Prostate gland (tissue), 2 donors: ENCODE measurements around the gene BMP6.

Experiments
- CTCF ChIP-seq, 4 experiments: fragments of 200-600 bp in 2 of 4; fragments of 450-650 bp in 2 of 4; sonication (generic) in 2 of 4; IDR thresholded peaks; 1 replicate in 3 of 4; 2 replicates in 1 of 4; pipeline ENCODE4 v1.5.1; 2016 to 2019; ENCODE audit warnings: antibody characterized with exemption in 4 of 4, mild to moderate bottlenecking in 2 of 4, moderate library complexity in 2 of 4
- POLR2A ChIP-seq: fragments of 450-650 bp; IDR thresholded peaks from one replicate; pipeline ENCODE4 v1.6.1; 2016; ENCODE audit warnings: antibody characterized with exemption, mild to moderate bottlenecking
- POLR2AphosphoS5 ChIP-seq: sonication (generic); formaldehyde crosslinking; IDR thresholded peaks from one replicate; pipeline ENCODE4 v1.6.1; 2017; ENCODE audit warnings: antibody characterized with exemption

- TF ChIP-seq POLR2A (no peak), CTCF (IDR thresholded peaks at IDR 0.05) (no peak), POLR2AphosphoS5 (no peak)
Measured at GRCh38 chr6:7921046-7921445, 195.1 kb downstream of the BMP6 start.
